ENCODE results near the gene PFKL.

DNA sequence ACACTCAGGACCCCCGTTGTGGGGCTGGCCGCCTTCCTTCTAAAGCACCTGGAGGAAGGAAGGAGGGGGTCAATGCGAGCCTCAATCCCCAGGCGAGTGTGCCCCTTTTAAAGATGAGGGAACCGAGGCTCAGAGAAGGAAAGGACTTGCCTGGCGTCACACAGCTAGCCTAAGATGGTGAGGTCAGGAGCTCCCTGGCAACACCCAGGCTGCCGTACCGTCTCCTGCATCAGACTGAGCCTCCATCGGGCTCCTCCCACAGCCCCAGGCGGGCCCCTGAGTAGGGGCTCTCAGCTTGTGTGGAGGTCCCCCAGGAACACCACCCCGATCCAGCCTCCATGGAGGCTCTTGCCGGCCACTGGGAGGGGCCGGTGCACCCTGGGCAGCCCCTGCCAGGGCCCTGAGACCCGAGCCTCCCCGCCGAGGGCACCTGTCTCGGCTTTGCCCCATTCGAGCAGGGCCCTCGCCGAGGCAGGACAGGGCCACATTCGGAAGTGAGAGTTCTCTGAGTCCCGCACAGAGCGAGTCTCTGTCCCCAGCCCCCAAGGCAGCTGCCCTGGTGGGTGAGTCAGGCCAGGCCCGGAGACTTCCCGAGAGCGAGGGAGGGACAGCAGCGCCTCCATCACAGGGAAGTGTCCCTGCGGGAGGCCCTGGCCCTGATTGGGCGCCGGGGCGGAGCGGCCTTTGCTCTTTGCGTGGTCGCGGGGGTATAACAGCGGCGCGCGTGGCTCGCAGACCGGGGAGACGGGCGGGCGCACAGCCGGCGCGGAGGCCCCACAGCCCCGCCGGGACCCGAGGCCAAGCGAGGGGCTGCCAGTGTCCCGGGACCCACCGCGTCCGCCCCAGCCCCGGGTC, 14.5 kb upstream of the PFKL start, which contains the start of gene AIRE:
- TF ChIP-seq CTCF (IDR thresholded peaks at IDR 0.05): no peak
- TF ChIP-seq POLR2A (IDR thresholded peaks at IDR 0.05): no peak
